HepG2 (cell line): Measurements from ENCODE around the gene CDK14. TPM values are rescaled to one million over a fixed set of nuclear protein-coding genes. Genes with fewer than 3 reads are reported as not detected.

ENCODE experiments used
- ATAC-seq: fragments of 200-7000 bp; cut with Tn5 transposase; 3 replicates; pipeline ENCODE4 v1.9.1; 2020; ENCODE audit warnings: mild to moderate bottlenecking, moderate library complexity
- BruUV-seq: library from RNA; stranded (reverse); fragments of 400-500 nt; replicated peaks from 2 replicates; lab custom pipeline; 2021; lab: Mats Ljungman, UMichigan
- CTCF ChIA-PET: fragments of 300-600 bp; formaldehyde crosslinking; extraction: SDS; loops from one replicate; lab custom pipeline; 2021; ENCODE audit warnings: low total read pairs, inconsistent platforms, low intra/inter-chr PET ratio; lab: Yijun Ruan, JAX
- POLR2A ChIA-PET: fragments of 350-600 bp; sonication (Branson Sonifier 250); formaldehyde crosslinking; loops from one replicate; lab custom pipeline; 2020; ENCODE audit warnings: antibody characterized with exemption, inconsistent platforms; lab: Yijun Ruan, JAX
- DNase-seq: peaks from one replicate; pipeline ENCODE4 v3.0.0-alpha.2; 2015; ENCODE audit warnings: low spot score
- FAIRE-seq: peaks from 3 replicates; lab custom pipeline; 2011; peaks lifted over from hg19 to GRCh38; lab: Jason Lieb, UNC
- H2AFZ ChIP-seq: one replicate; pipeline ENCODE4 v1.6.1; 2011; ENCODE audit warnings: low read length, inconsistent platforms
- H3K27ac ChIP-seq: fragments of 300-600 bp; 3 replicates; pipeline ENCODE4 v1.8.0; 2011; ENCODE audit warnings: mixed run types, mild to moderate bottlenecking, mixed read lengths, low read length, inconsistent platforms; ENCODE audit not compliant: insufficient read depth; ENCODE audit errors: extremely low read length
- H3K27me3 ChIP-seq, 2 experiments: fragments of 200-600 bp in 1 of 2; 2 replicates in 1 of 2; 3 replicates in 1 of 2; pipeline versions ENCODE4 v1.6.0 to v1.8.0; 2011; ENCODE audit warnings: low read length in 2 of 2, mild to moderate bottlenecking in 2 of 2, moderate library complexity in 2 of 2, inconsistent platforms in 1 of 2; ENCODE audit not compliant: insufficient read depth in 2 of 2, control insufficient read depth in 1 of 2
- H3K36me3 ChIP-seq, 2 experiments: fragments of 200-600 bp in 1 of 2; replicated peaks in 1 of 2; 2 replicates in 1 of 2; 3 replicates in 1 of 2; pipeline versions ENCODE4 v1.5.1 to v1.8.0; 2011; ENCODE audit warnings: low read length in 2 of 2, inconsistent platforms in 1 of 2; ENCODE audit not compliant: insufficient read depth in 2 of 2, control insufficient read depth in 1 of 2
- H3K4me1 ChIP-seq: 2 replicates; pipeline ENCODE4 v1.5.1; 2012; ENCODE audit warnings: low read length, inconsistent platforms; ENCODE audit not compliant: insufficient read depth
- H3K4me2 ChIP-seq: 2 replicates; pipeline ENCODE4 v1.6.0; 2011; ENCODE audit warnings: low read depth, low read length, inconsistent platforms
- H3K4me3 ChIP-seq, 3 experiments: fragments of 200-600 bp in 1 of 3; sonication (generic), shearing (Covaris generic) in 1 of 3; replicated peaks in 1 of 3; 2 replicates each; pipeline ENCODE4 v1.5.1; 2011 to 2016; ENCODE audit warnings: low read length in 3 of 3, inconsistent platforms in 2 of 3, low read depth in 2 of 3, mild to moderate bottlenecking in 2 of 3, control low read depth in 1 of 3, mixed read lengths in 1 of 3; ENCODE audit not compliant: insufficient read depth in 1 of 3
- H3K79me2 ChIP-seq: one replicate; pipeline ENCODE4 v1.6.1; 2011; ENCODE audit warnings: low read length, inconsistent platforms; ENCODE audit not compliant: insufficient read depth
- H3K9ac ChIP-seq: 2 replicates; pipeline ENCODE4 v1.6.0; 2011; ENCODE audit warnings: mild to moderate bottlenecking, low read depth, low read length, inconsistent platforms; ENCODE audit not compliant: insufficient read depth
- H3K9me3 ChIP-seq: 2 replicates; pipeline ENCODE4 v1.5.1; 2012; ENCODE audit warnings: mild to moderate bottlenecking, low read length
- H4K20me1 ChIP-seq: 2 replicates; pipeline ENCODE4 v1.6.0; 2011; ENCODE audit warnings: inconsistent platforms, mild to moderate bottlenecking, low read length, moderate library complexity; ENCODE audit not compliant: insufficient read depth
- DRAP1 ChIP-seq: IDR thresholded peaks from 2 replicates; pipeline ENCODE4 v1.6.1; 2016; ENCODE audit warnings: missing genetic modification reagents, missing compliant biosample characterization
- KDM6A ChIP-seq: IDR thresholded peaks from 2 replicates; pipeline ENCODE4 v1.6.1; 2016; ENCODE audit warnings: low read depth
- PHF5A ChIP-seq: IDR thresholded peaks from one replicate; pipeline ENCODE4 v1.6.1; 2018; ENCODE audit warnings: low read depth, missing genetic modification reagents; ENCODE audit not compliant: unreplicated experiment
- POGK ChIP-seq: sonication (generic); formaldehyde crosslinking; conservative IDR thresholded peaks from 2 replicates; pipeline ENCODE4 v1.8.0; 2022; ENCODE audit warnings: mild to moderate bottlenecking, moderate library complexity, missing genetic modification reagents
- ZBED4 ChIP-seq: sonication (generic); formaldehyde crosslinking; IDR thresholded peaks from 2 replicates; pipeline ENCODE4 v1.4.0; 2020; ENCODE audit warnings: missing genetic modification reagents, borderline replicate concordance
- ZBTB10 ChIP-seq: sonication (generic); formaldehyde crosslinking; IDR thresholded peaks from 2 replicates; pipeline ENCODE4 v1.4.0; 2020; ENCODE audit warnings: missing genetic modification reagents, borderline replicate concordance
- ZGPAT ChIP-seq: IDR thresholded peaks from 2 replicates; pipeline ENCODE4 v1.6.1; 2016; ENCODE audit warnings: mild to moderate bottlenecking
- ZNF547 ChIP-seq: sonication (generic); formaldehyde crosslinking; IDR thresholded peaks from 2 replicates; pipeline ENCODE4 v1.5.1; 2020; ENCODE audit warnings: mild to moderate bottlenecking, missing genetic modification reagents
- WGBS: methylation state at CpG from one replicate; pipeline ENCODE4 v1.1.6; 2017; ENCODE audit warnings: low lambda C conversion rate; 5-methylcytosine and 5-hydroxymethylcytosine counted together
- in situ Hi-C: cut with HindIII; loops from 2 replicates; pipeline ENCODE4 v1.10.0; 2017; ENCODE audit warnings: low pct_unique_long_range_greater_than_20kb; ENCODE audit not compliant: extremely low pct_ligation_motif_present
- intact Hi-C: fragments of 100-400 bp; cut with micrococcal nuclease; formaldehyde crosslinking; loops from one replicate; pipeline ENCODE4 v1.10.0; 2022; ENCODE audit not compliant: unreplicated experiment
- polyA plus RNA-seq, 8 experiments: library from polyadenylated mRNA; depleted of rRNA in 3 of 8; stranded (reverse) in 7 of 8; unstranded in 1 of 8; fragments of >200 nt; fragmentation: Illumina TruSeq in 4 of 8; extraction: Trizol in 4 of 8; gene quantifications; 2 replicates each; pipeline versions ENCODE4 v1.2.1 to v1.2.3, GENCODE V29; 2011 to 2016; ENCODE audit warnings: low read depth in 4 of 8, missing spikeins in 1 of 8, mixed read lengths in 1 of 8; ENCODE audit not compliant: insufficient read depth in 1 of 8
- total RNA-seq, 5 experiments: library from RNA; depleted of rRNA; stranded (reverse); fragments of >200 nt; fragmentation: Illumina TruSeq; extraction: Trizol; gene quantifications; 2 replicates each; pipeline ENCODE4 v1.2.3, GENCODE V29; 2016; ENCODE audit warnings: low read depth in 1 of 5

Gene CDK14
- total and polyA plus RNA-seq, 2 of the 13 experiments (the other 11 are each of a cell fraction or from before 2014, with no cell fraction given) = 0.26 to 0.71 TPM

GRCh38 chr7:91069146-91069545 is 473.0 kb downstream of the CDK14 start:
- 69% methylated on average over 4 of the region's 4 CpGs for WGBS

More at GRCh38 chr7:91069146-91069545, 473.0 kb downstream of the CDK14 start:
- DNase-seq = no peak
- Histone ChIP-seq H3K79me2 (no peaks in the 10 kb centered on the region), H3K4me2 (no peak overlapping the region), H3K27me3 (no peaks in the 10 kb centered on the region; a peak in 1 of 5 replicates), H4K20me1 (no peaks in the 10 kb centered on the region), H3K36me3 (no peaks in the 10 kb centered on the region), H3K9me3 (no peaks in the 10 kb centered on the region), H3K4me3 (no peak overlapping the region), H3K9ac (no peak overlapping the region), H2AFZ (no peak overlapping the region), H3K4me1 (no peaks in the 10 kb centered on the region), H3K27ac (no peak overlapping the region)
- no peak for ATAC-seq
- CTCF ChIA-PET = no interaction called here
- in situ Hi-C loops (no loop called here), intact Hi-C loops (no loop called here)
- FAIRE-seq = no peak
- POLR2A ChIA-PET = no interaction called here
- no peak for TF ChIP-seq ZNF547 (CRISPR knock-in tag)
- no peak for TF ChIP-seq ZGPAT (CRISPR knock-in tag)
- no peak for TF ChIP-seq DRAP1 (CRISPR knock-in tag)
- TF ChIP-seq POGK (CRISPR knock-in tag) = no peak
- no peak for TF ChIP-seq ZBTB10 (CRISPR knock-in tag)
- TF ChIP-seq PHF5A (CRISPR knock-in tag) = no peak
- no peak for TF ChIP-seq ZBED4
- no peak for TF ChIP-seq KDM6A (CRISPR knock-in tag)
- BruUV-seq = no TSS peak
